Right lobe of liver (tissue), 6 donors: Measurements from ENCODE around the gene C14orf132. TPM values are rescaled to one million over a fixed set of nuclear protein-coding genes. Genes with fewer than 3 reads are reported as not detected.

Experiments
- ATAC-seq, 4 donors: fragments of 200-7000 bp; cut with Tn5 transposase; one replicate each; pipeline ENCODE4 v1.9.1; 2020; ENCODE audit warnings: mild to moderate bottlenecking in 4 of 4, moderate library complexity in 4 of 4
- DNase-seq, 3 donors: peaks; one replicate each; pipeline ENCODE4 v3.0.0-alpha.2; 2020
- H3K27ac ChIP-seq, 3 donors: fragments of 200-600 bp; one replicate each; pipeline ENCODE4 v1.8.0; 2022
- H3K27me3 ChIP-seq, 2 donors: fragments of 200-600 bp; one replicate each; pipeline ENCODE4 v1.8.0; 2022
- H3K36me3 ChIP-seq, 4 donors: fragments of 200-600 bp; sonication (generic) in 1 of 4; one replicate each; pipeline versions ENCODE4 v1.5.1 to v1.8.0; 2017 to 2022; ENCODE audit warnings: control low read depth in 1 of 4
- H3K4me1 ChIP-seq, 4 donors: fragments of 200-600 bp; sonication (generic) in 1 of 4; one replicate each; pipeline versions ENCODE4 v1.5.1 to v1.8.0; 2017 to 2022; ENCODE audit warnings: control low read depth in 1 of 4
- H3K4me3 ChIP-seq, 3 donors: fragments of 200-600 bp; one replicate each; pipeline ENCODE4 v1.8.0; 2022
- H3K9me3 ChIP-seq, 4 donors: fragments of 200-600 bp; sonication (generic) in 1 of 4; one replicate each; pipeline versions ENCODE4 v1.5.1 to v1.8.0; 2017 to 2022; ENCODE audit warnings: control low read depth in 1 of 4
- POLR2A ChIP-seq: fragments of 450-650 bp; IDR thresholded peaks from one replicate; pipeline ENCODE4 v1.6.1; 2017; ENCODE audit warnings: antibody characterized with exemption, mild to moderate bottlenecking
- WGBS: methylation state at CpG from one replicate; pipeline ENCODE4 v1.1.6; 2018; ENCODE audit warnings: low coverage, low lambda C conversion rate; ENCODE audit not compliant: insufficient coverage; ENCODE audit errors: missing lambda C conversion rate; 5-methylcytosine and 5-hydroxymethylcytosine counted together
- intact Hi-C, 2 donors: fragments of 100-400 bp; cut with DNase I; formaldehyde crosslinking; loops; one replicate each; pipeline versions ENCODE4 v1.11.2 to v1.14.1; 2022
- total RNA-seq, 6 experiments: library from RNA; depleted of rRNA in 2 of 6; stranded (reverse); fragments of >200 nt in 2 of 6; fragmentation: NEBNext Ultra II Directional in 3 of 6; extraction: Animal tissue kit (Norgen Biotek cat#: 25700) in 3 of 6; gene quantifications; one replicate each; pipeline versions ENCODE4 v1.1.0 to v1.2.4, GENCODE V29; 2016 to 2023
- TF ChIP-seq, protein P1 (sequence below), 4 donors: fragments of 200-600 bp in 3 of 4; fragments of 450-650 bp in 1 of 4; IDR thresholded peaks; one replicate each; pipeline versions ENCODE4 v1.5.1 to v1.8.0; 2016 to 2022; ENCODE audit warnings: antibody characterized with exemption in 4 of 4, mild to moderate bottlenecking in 2 of 4
- donor health status: DM: no; HTN: yes; CAD: no.
- donor health status: DM: no; HTN: no; CAD: no.
- donor health status: DM: no; HTN: no; CAD: no.
- donor health status: DM: no; HTN: yes; CAD: no.
- donor health status: DM: no; HTN: yes; CAD: no.

The C14orf132 gene
- total RNA-seq, 6 experiments from 2014 or later: 1.7 to 6.9 (median 3.3) TPM

DNA sequence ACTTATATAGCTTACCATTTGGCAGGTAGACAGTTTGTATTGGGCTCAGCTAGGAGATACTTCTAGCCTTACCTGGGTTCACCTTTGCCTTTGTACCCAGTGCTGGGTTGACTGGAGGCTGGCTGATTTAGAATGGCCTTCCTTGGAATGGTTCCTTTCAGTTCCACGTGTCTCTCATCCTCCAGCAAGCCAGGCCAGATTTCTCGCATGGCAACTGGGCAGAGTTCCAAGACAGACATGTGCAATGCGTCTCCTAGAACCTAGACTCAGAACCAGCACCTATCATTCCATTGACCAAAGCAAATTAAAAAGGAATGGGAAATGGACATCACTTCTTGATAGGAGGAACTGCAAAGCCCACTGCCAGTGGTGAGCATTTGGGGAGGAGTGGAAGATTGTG lies 86.4 kb downstream of the C14orf132 start:
- 23% methylated on average over 3 of the region's 3 CpGs for WGBS
- intact Hi-C loops: no loop called here
- Histone ChIP-seq H3K4me1 (no peaks in the 10 kb centered on the region), H3K27ac (no peak overlapping the region), H3K27me3 (no peaks in the 10 kb centered on the region), H3K4me3 (no peak overlapping the region), H3K9me3 (no peaks in the 10 kb centered on the region), H3K36me3 (no peaks in the 10 kb centered on the region)
- TF ChIP-seq, protein P1, sequence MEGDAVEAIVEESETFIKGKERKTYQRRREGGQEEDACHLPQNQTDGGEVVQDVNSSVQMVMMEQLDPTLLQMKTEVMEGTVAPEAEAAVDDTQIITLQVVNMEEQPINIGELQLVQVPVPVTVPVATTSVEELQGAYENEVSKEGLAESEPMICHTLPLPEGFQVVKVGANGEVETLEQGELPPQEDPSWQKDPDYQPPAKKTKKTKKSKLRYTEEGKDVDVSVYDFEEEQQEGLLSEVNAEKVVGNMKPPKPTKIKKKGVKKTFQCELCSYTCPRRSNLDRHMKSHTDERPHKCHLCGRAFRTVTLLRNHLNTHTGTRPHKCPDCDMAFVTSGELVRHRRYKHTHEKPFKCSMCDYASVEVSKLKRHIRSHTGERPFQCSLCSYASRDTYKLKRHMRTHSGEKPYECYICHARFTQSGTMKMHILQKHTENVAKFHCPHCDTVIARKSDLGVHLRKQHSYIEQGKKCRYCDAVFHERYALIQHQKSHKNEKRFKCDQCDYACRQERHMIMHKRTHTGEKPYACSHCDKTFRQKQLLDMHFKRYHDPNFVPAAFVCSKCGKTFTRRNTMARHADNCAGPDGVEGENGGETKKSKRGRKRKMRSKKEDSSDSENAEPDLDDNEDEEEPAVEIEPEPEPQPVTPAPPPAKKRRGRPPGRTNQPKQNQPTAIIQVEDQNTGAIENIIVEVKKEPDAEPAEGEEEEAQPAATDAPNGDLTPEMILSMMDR (IDR thresholded peaks at IDR 0.05): no peak
- no peak for TF ChIP-seq POLR2A
- ATAC-seq: peak in 2 of 4 donors; percentile 20 to 31
- no peak for DNase-seq

DNA sequence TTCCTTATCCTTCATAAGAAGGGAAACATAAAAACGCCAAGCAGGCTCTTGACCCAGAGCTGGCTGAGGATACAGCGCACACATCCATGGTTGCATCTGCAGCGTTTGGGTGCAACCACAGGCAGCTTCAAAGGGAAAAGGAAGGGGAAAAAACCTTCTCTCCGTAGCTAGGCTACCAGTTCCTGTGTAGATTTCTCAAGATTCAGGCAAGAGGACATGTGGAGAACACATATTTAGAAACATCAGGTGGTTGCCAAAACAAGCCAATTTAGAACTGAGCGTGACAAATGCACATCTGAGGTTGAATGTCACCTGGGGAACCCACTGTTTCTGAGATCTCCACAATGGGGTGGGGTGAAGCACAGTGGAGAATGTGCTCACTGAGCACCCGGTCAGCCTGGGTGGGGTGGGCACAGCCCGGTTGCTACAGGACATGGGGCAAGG lies 87.2 kb downstream of the C14orf132 start:
- intact Hi-C loops: no loop called here
- H3K36me3 ChIP-seq: no peaks in the 10 kb centered on the region
- no peaks in the 10 kb centered on the region for H3K9me3 ChIP-seq
- H3K4me1 ChIP-seq: no peaks in the 10 kb centered on the region
- DNase-seq: no peak
- no peak overlapping the region for H3K4me3 ChIP-seq
- 28% methylated on average over 7 of the region's 7 CpGs for whole genome bisulfite sequencing
- no peaks in the 10 kb centered on the region for H3K27me3 ChIP-seq
- peak; percentile 20 to 66 (median 50) for ATAC-seq
- H3K27ac ChIP-seq: no peak overlapping the region
- no peak for TF ChIP-seq POLR2A
- TF ChIP-seq, protein P1 (IDR thresholded peaks at IDR 0.05): no peak

DNA sequence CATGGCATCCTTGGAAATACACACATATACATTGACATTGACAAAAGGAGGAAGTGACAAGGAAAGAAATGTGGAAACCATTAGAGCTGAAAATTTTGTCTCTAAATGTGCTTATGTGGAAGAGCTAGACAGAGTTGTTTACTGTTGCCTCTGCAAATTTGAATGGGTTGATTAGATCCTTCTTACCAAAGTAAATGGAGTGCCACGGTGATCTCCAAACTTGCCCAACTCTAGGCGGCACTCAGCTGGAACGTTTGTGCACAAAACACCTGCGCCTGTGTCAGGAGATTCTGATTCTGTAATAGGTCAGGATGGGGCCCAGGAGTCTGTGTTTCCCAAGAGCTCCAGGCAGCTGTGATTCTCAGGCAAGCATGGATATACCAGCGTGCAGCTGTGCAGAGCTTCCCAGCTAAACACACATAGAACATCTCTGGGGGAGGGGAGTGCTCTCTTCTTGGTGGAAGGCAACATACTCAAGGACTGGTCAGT lies 87.7 kb downstream of the C14orf132 start:
- H3K27ac ChIP-seq: no peak overlapping the region
- no peak for DNase-seq
- intact Hi-C loops: no loop called here
- no peaks in the 10 kb centered on the region for H3K9me3 ChIP-seq
- no peak for TF ChIP-seq POLR2A
- TF ChIP-seq, protein P1 (IDR thresholded peaks at IDR 0.05): no peak
- ATAC-seq: no peak
- H3K4me3 ChIP-seq: no peak overlapping the region
- H3K36me3 ChIP-seq: no peaks in the 10 kb centered on the region
- H3K4me1 ChIP-seq: no peaks in the 10 kb centered on the region
- no peaks in the 10 kb centered on the region for H3K27me3 ChIP-seq
- 52% methylated on average over 3 of the region's 5 CpGs for WGBS

DNA sequence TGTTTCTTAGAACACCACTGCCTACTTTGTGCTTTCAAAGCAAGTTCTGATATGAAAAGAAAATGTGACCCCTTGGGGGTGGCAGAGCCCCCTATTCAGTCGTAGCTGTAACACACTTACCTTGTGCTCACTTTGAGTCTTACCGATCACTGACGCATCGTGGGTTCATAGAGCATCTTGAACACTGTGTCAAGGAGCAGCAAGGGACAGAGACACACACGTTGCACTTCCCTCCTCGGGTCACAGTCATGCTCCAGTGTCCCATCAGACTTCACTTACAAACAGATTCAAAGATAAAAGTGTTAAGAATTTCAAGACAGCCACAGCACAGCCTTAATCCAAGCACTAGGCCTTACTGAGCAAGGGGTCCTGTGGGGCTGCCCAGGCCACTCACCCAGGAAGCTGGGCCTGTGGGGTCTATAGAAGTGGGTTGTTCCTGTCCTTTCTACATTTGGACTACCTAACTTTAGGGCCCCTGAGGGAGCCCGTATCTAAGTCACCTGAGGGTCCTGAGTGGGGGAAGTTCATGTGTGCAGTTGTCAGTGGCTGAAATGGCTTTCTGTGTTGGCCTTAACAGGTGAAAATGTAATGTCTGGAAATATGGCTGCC lies 90.1 kb downstream of the C14orf132 start:
- H3K9me3 ChIP-seq: no peaks in the 10 kb centered on the region
- intact Hi-C loops: no loop called here
- 81% methylated on average over 7 of the region's 7 CpGs for WGBS
- H3K4me1 ChIP-seq: no peaks in the 10 kb centered on the region
- ATAC-seq: no peak
- DNase-seq: no peak
- H3K36me3 ChIP-seq: no peaks in the 10 kb centered on the region
- no peak overlapping the region for H3K27ac ChIP-seq
- H3K27me3 ChIP-seq: no peaks in the 10 kb centered on the region
- H3K4me3 ChIP-seq: no peak overlapping the region
- TF ChIP-seq, protein P1 (IDR thresholded peaks at IDR 0.05): no peak
- TF ChIP-seq POLR2A: no peak
